Gastroesophageal sphincter (tissue), 3 donors: Measurements from ENCODE around the gene GPR78.

ENCODE experiments used
- CTCF ChIP-seq, 4 experiments: fragments of 200-600 bp in 2 of 4; fragments of 450-650 bp in 2 of 4; sonication (generic) in 1 of 4; IDR thresholded peaks; one replicate each; pipeline ENCODE4 v1.5.1; 2017 to 2019; ENCODE audit warnings: antibody characterized with exemption in 4 of 4, mild to moderate bottlenecking in 2 of 4, moderate library complexity in 2 of 4
- EP300 ChIP-seq: sonication (generic); formaldehyde crosslinking; IDR thresholded peaks from one replicate; pipeline ENCODE4 v1.6.1; 2017; ENCODE audit warnings: antibody characterized with exemption, mild to moderate bottlenecking
- POLR2A ChIP-seq, 2 donors: fragments of 450-650 bp; IDR thresholded peaks; one replicate each; pipeline ENCODE4 v1.6.1; 2017; ENCODE audit warnings: antibody characterized with exemption in 2 of 2, mild to moderate bottlenecking in 2 of 2, moderate library complexity in 1 of 2

- TF ChIP-seq POLR2A (IDR thresholded peaks at IDR 0.05): no peak
- TF ChIP-seq CTCF (IDR thresholded peaks at IDR 0.05): no peak
- no peak for TF ChIP-seq EP300
These were observed 6.9 kb upstream of the GPR78 start for GRCh38 chr4:8573266-8573665.
